Activated CD8-positive, alpha-beta memory T cell treated with anti-CD3 and anti-CD28 coated beads for 36 hours (primary cell): Measurements from ENCODE around the gene RNASE12. TPM values are rescaled to one million over a fixed set of nuclear protein-coding genes. Genes with fewer than 3 reads are reported as not detected.

Source experiments
- CTCF ChIA-PET: fragments of 350-600 bp; sonication (Branson Sonifier 250); formaldehyde crosslinking; loops from one replicate; lab custom pipeline; 2021; ENCODE audit warnings: antibody characterized with exemption; lab: Charles Lee
- POLR2A ChIA-PET: fragments of 350-600 bp; sonication (Branson Sonifier 250); formaldehyde crosslinking; loops from one replicate; lab custom pipeline; 2021; ENCODE audit warnings: antibody characterized with exemption; lab: Charles Lee
- total RNA-seq, 2 experiments: library from RNA; stranded (reverse); gene quantifications; one replicate each; pipeline ENCODE4 v1.2.3, GENCODE V29; 2021

The RNASE12 gene
- not detected for total RNA-seq

- ChIA-PET CTCF (no interaction called here), POLR2A (no interaction called here)
These were observed at the start of gene RNASE12 for GRCh38 chr14:20591235-20591634. RNASE12 (minus strand) TSS chr14:20591376; CDS start chr14:20590723, 653 bp downstream.

GRCh38 chr14:20632831-20633691, 41.9 kb upstream of the RNASE12 start:
- ChIA-PET POLR2A (interaction anchor here (0.7 to 1.4 kb wide), 2 partner anchors 10 to 13 kb away, joined by 3 to 4 read pairs; no protein-coding TSS in a partner anchor), CTCF (interaction anchor here (0.8 to 2.8 kb wide), 5 partner anchors 20 to 338 kb away, joined by 3 to 12 read pairs (median 4); no protein-coding TSS in a partner anchor)

- ChIA-PET POLR2A (interaction anchor here (0.5 to 1.4 kb wide), 4 partner anchors 9 to 629 kb away, joined by 3 to 5 read pairs (median 4); partner anchors contain the start of gene RNASE4), CTCF (interaction anchor here (0.8 to 2.8 kb wide), 6 partner anchors 19 to 339 kb away, joined by 3 to 12 read pairs (median 4); no protein-coding TSS in a partner anchor)
These were observed 41.3 kb upstream of the RNASE12 start for GRCh38 chr14:20632448-20632830.

- CTCF ChIA-PET: interaction anchor here (0.8 to 2.8 kb wide), 6 partner anchors 19 to 339 kb away, joined by 3 to 12 read pairs (median 4); no protein-coding TSS in a partner anchor
These were observed 40.8 kb upstream of the RNASE12 start for GRCh38 chr14:20631880-20632389.

GRCh38 chr14:20631023-20631879, 40.1 kb upstream of the RNASE12 start:
- ChIA-PET POLR2A (interaction anchor here (1.3 to 1.6 kb wide), 3 partner anchors 8 to 288 kb away, joined by 4 to 7 read pairs (median 5); partner anchors contain the start of genes PARP2 and RNASE4), CTCF (interaction anchor here (0.8 to 2.8 kb wide), 7 partner anchors 14 to 340 kb away, joined by 3 to 12 read pairs (median 3); no protein-coding TSS in a partner anchor)

More at GRCh38 chr14:20631880-20632389, 40.8 kb upstream of the RNASE12 start:
- POLR2A ChIA-PET: interaction anchor here (0.5 to 1.6 kb wide), 5 partner anchors 8 to 629 kb away, joined by 3 to 7 read pairs (median 4); partner anchors contain the start of genes PARP2 and RNASE4

GRCh38 chr14:20630340-20631022, 39.3 kb upstream of the RNASE12 start:
- ChIA-PET CTCF (interaction anchor here (0.9 to 2.8 kb wide), 3 partner anchors 15 to 51 kb away, joined by 3 to 11 read pairs (median 3); no protein-coding TSS in a partner anchor), POLR2A (interaction anchor here (1.6 kb wide), 1 partner anchor 287 kb away, joined by 7 read pairs; the partner anchor contains the start of gene PARP2)

GRCh38 chr14:20628063-20628854, 37.1 kb upstream of the RNASE12 start:
- ChIA-PET POLR2A (no interaction called here), CTCF (interaction anchor here (1.0 kb wide), 1 partner anchor 9 kb away, joined by 3 read pairs; no protein-coding TSS in a partner anchor)

- CTCF ChIA-PET: interaction anchor here (0.6 to 1.0 kb wide), 2 partner anchors 8 to 285 kb away, joined by 3 to 4 read pairs; no protein-coding TSS in a partner anchor
- POLR2A ChIA-PET: no interaction called here
These were observed 36.3 kb upstream of the RNASE12 start for GRCh38 chr14:20627346-20628027.

- ChIA-PET CTCF (interaction anchor here (1.6 to 1.7 kb wide), 2 partner anchors 13 to 16 kb away, joined by 4 to 5 read pairs; no protein-coding TSS in a partner anchor), POLR2A (no interaction called here)
These were observed 35.1 kb upstream of the RNASE12 start for GRCh38 chr14:20626274-20626673.

- ChIA-PET POLR2A (interaction anchor here (0.7 to 2.0 kb wide), 2 partner anchors 8 to 10 kb away, joined by 3 to 4 read pairs; no protein-coding TSS in a partner anchor), CTCF (interaction anchor here (1.6 kb wide), 1 partner anchor 11 kb away, joined by 5 read pairs; no protein-coding TSS in a partner anchor)
These were observed 33.4 kb upstream of the RNASE12 start for GRCh38 chr14:20624495-20625070.

- ChIA-PET CTCF (interaction anchor here (1.4 kb wide), 1 partner anchor 14 kb away, joined by 4 read pairs; no protein-coding TSS in a partner anchor), POLR2A (interaction anchor here (0.7 to 2.0 kb wide), 2 partner anchors 8 to 9 kb away, joined by 3 to 4 read pairs; no protein-coding TSS in a partner anchor)
These were observed 32.6 kb upstream of the RNASE12 start for GRCh38 chr14:20623798-20624197.

- ChIA-PET POLR2A (interaction anchor here (2.0 kb wide), 1 partner anchor 9 kb away, joined by 4 read pairs; no protein-coding TSS in a partner anchor), CTCF (interaction anchor here (1.4 to 1.6 kb wide), 3 partner anchors 9 to 13 kb away, joined by 3 to 6 read pairs (median 4); no protein-coding TSS in a partner anchor)
These were observed 31.7 kb upstream of the RNASE12 start for GRCh38 chr14:20622816-20623291.

- CTCF ChIA-PET: interaction anchor here (1.6 kb wide), 1 partner anchor 11 kb away, joined by 3 read pairs; no protein-coding TSS in a partner anchor
These were observed 29.8 kb upstream of the RNASE12 start for GRCh38 chr14:20620798-20621478.

GRCh38 chr14:20619688-20620087, 28.5 kb upstream of the RNASE12 start:
- POLR2A ChIA-PET: interaction anchor here (0.6 kb wide), 2 partner anchors 13 to 61 kb away, joined by 3 to 5 read pairs; no protein-coding TSS in a partner anchor

More at GRCh38 chr14:20620798-20621478, 29.8 kb upstream of the RNASE12 start:
- POLR2A ChIA-PET: no interaction called here

More at GRCh38 chr14:20619688-20620087, 28.5 kb upstream of the RNASE12 start:
- CTCF ChIA-PET: interaction anchor here (0.6 to 1.3 kb wide), 3 partner anchors 9 to 131 kb away, joined by 3 read pairs; no protein-coding TSS in a partner anchor
